Measurements from ENCODE around the gene PRELID3B. TPM values are rescaled to one million over a fixed set of nuclear protein-coding genes. Genes with fewer than 3 reads are reported as not detected.

Gene PRELID3B
- total and polyA plus RNA-seq, 2 experiments from 2014 or later: 64.1 to 75.8 TPM

GRCh38 chr20:59006864-59007664, 35.5 kb downstream of the PRELID3B start, which contains the start of gene CTSZ:
Gene CTSZ, minus strand, starts transcription at chr20:59007254. Its CDS starts 126 bp downstream, at chr20:59007128.
- Histone ChIP-seq H3K27me3 (replicated peaks; ENCODE audit: insufficient read depth) (no peaks in the 10 kb centered on the region), H3K4me1 (ENCODE audit: insufficient read depth) (peaks cover 25% of the 10 kb centered on the region), H2AFZ (peak within 1 kb of the TSS; percentile 82), H3K4me3 (peak within 1 kb of the TSS; percentile 81), H3K9me3 (ENCODE audit: low read depth) (no peaks in the 10 kb centered on the region), H3K9ac (peak within 1 kb of the TSS; percentile 91), H3K9me2 (ENCODE audit: insufficient read depth) (no peaks in the 10 kb centered on the region), H3K27ac (peak within 1 kb of the TSS; percentile 37), H4K20me1 (ENCODE audit: insufficient read depth) (no peaks in the 10 kb centered on the region), H3K79me2 (ENCODE audit: insufficient read depth) (peaks cover 43% of the 10 kb centered on the region), H3K36me3 (ENCODE audit: low read depth) (no peaks in the 10 kb centered on the region), H3F3A (ENCODE audit: insufficient read depth) (0 out of 2 replicates have a peak, but pooled peaks cover 5% of the 10 kb centered on the region), H3K4me2 (ENCODE audit: unreplicated experiment) (peak within 1 kb of the TSS; percentile 89)
- no peak for TF ChIP-seq EZH2phosphoT487 (IDR thresholded peaks at IDR 0.05; ENCODE audit: insufficient read depth, low read depth)
- no peak for TF ChIP-seq EZH2 (IDR thresholded peaks at IDR 0.05; ENCODE audit: insufficient read depth, poor library complexity, severe bottlenecking)
- WGBS, 2 experiments (ENCODE audit: low coverage in 1 of 2, low lambda C conversion rate in 2 of 2, missing lambda C conversion rate in 2 of 2): 13 to 30% methylated on average over 9 to 57 of the region's 82 CpGs
- DNase-seq: peak; percentile 68
- in situ Hi-C loops (cut with MboI): loop anchor here (25.0 kb wide), 1 partner anchor 770 kb away; the partner anchor contains the start of gene ANKRD60

- H3K27ac ChIP-seq: peak overlapping the region; percentile 37
- peak overlapping the region; percentile 91 for H3K9ac ChIP-seq
- peaks cover 20% of the 10 kb centered on the region for H3K4me1 ChIP-seq (ENCODE audit: insufficient read depth)
- H4K20me1 ChIP-seq (ENCODE audit: insufficient read depth): no peaks in the 10 kb centered on the region
- peak overlapping the region; percentile 82 for H2AFZ ChIP-seq
- TF ChIP-seq EZH2 (IDR thresholded peaks at IDR 0.05; ENCODE audit: insufficient read depth, poor library complexity, severe bottlenecking) (no peak), EZH2phosphoT487 (IDR thresholded peaks at IDR 0.05; ENCODE audit: insufficient read depth, low read depth) (no peak)
- WGBS, 2 experiments (ENCODE audit: low coverage in 1 of 2, low lambda C conversion rate in 2 of 2, missing lambda C conversion rate in 2 of 2): 6 to 7% methylated on average over 28 of the region's 29 CpGs
- peaks cover 43% of the 10 kb centered on the region for H3K79me2 ChIP-seq (ENCODE audit: insufficient read depth)
- H3K4me3 ChIP-seq: peak overlapping the region; percentile 81
- H3F3A ChIP-seq (ENCODE audit: insufficient read depth): 0 out of 2 replicates have a peak, but pooled peaks cover 5% of the 10 kb centered on the region
- H3K27me3 ChIP-seq (replicated peaks; ENCODE audit: insufficient read depth): no peaks in the 10 kb centered on the region
- no peaks in the 10 kb centered on the region for H3K9me3 ChIP-seq (ENCODE audit: low read depth)
- H3K36me3 ChIP-seq (ENCODE audit: low read depth): no peaks in the 10 kb centered on the region
- in situ Hi-C loops (cut with MboI): loop anchor here (25.0 kb wide), 1 partner anchor 769 kb away; the partner anchor contains the start of gene ANKRD60
- H3K4me2 ChIP-seq (ENCODE audit: unreplicated experiment): peak overlapping the region; percentile 89
- DNase-seq: peak; percentile 70
- no peaks in the 10 kb centered on the region for H3K9me2 ChIP-seq (ENCODE audit: insufficient read depth)
These were observed 36.3 kb downstream of the PRELID3B start for GRCh38 chr20:59006167-59006863.

GRCh38 chr20:59005523-59006166, 36.9 kb downstream of the PRELID3B start:
- H3K9me2 ChIP-seq (ENCODE audit: insufficient read depth): no peaks in the 10 kb centered on the region
- peaks cover 43% of the 10 kb centered on the region for H3K79me2 ChIP-seq (ENCODE audit: insufficient read depth)
- TF ChIP-seq EZH2 (IDR thresholded peaks at IDR 0.05; ENCODE audit: insufficient read depth, poor library complexity, severe bottlenecking): no peak
- TF ChIP-seq EZH2phosphoT487 (IDR thresholded peaks at IDR 0.05; ENCODE audit: insufficient read depth, low read depth): no peak
- H3K4me2 ChIP-seq (ENCODE audit: unreplicated experiment): peak overlapping the region; percentile 89
- H3K9me3 ChIP-seq (ENCODE audit: low read depth): no peaks in the 10 kb centered on the region
- H3K27me3 ChIP-seq (replicated peaks; ENCODE audit: insufficient read depth): no peaks in the 10 kb centered on the region
- 0 out of 2 replicates have a peak, but pooled peaks cover 2% of the 10 kb centered on the region for H3F3A ChIP-seq (ENCODE audit: insufficient read depth)
- 70 to 71% methylated on average over 3 of the region's 3 CpGs for WGBS, 2 experiments (ENCODE audit: low coverage in 1 of 2, low lambda C conversion rate in 2 of 2, missing lambda C conversion rate in 2 of 2)
- peak overlapping the region; percentile 91 for H3K9ac ChIP-seq
- H3K4me3 ChIP-seq: peak overlapping the region; percentile 81
- no peak for DNase-seq
- H3K36me3 ChIP-seq (ENCODE audit: low read depth): no peaks in the 10 kb centered on the region
- peak overlapping the region; percentile 37 for H3K27ac ChIP-seq
- in situ Hi-C loops (cut with MboI): loop anchor here (25.0 kb wide), 1 partner anchor 768 kb away; the partner anchor contains the start of gene ANKRD60
- peaks cover 14% of the 10 kb centered on the region for H3K4me1 ChIP-seq (ENCODE audit: insufficient read depth)
- H4K20me1 ChIP-seq (ENCODE audit: insufficient read depth): no peaks in the 10 kb centered on the region
- peak overlapping the region; percentile 82 for H2AFZ ChIP-seq

Data from GM23248 (cell line).